Measurements from ENCODE around the gene SPTBN5.

DNA sequence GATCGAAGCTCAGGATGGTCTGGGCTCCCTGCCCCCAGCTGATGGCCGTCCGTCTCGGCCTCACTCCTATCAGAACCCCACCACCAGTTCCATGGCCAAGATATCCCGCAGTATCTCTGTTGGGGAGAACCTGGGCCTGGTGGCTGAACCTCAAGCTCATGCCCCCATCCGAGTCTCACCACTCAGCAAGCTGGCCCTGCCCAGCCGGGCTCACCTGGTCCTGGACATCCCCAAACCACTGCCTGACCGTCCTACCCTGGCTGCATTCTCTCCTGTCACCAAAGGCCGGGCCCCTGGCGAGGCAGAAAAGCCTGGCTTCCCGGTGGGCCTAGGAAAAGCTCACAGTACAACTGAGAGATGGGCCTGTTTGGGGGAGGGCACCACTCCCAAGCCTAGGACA is 70.4 kb downstream of the SPTBN5 start:
- TF ChIP-seq POLR2A (IDR thresholded peaks at IDR 0.05; ENCODE audit: low read length) (no peak), GATA1 (IDR thresholded peaks at IDR 0.05; ENCODE audit: low read depth, low read length) (no peak)

Data from erythroblast (primary cell).